A549 (cell line): ENCODE results near the gene NME5.

Experiments
- BHLHE40 ChIP-seq: IDR thresholded peaks from 2 replicates; pipeline ENCODE4 v1.6.1; 2012; ENCODE audit warnings: low read depth, low read length, inconsistent platforms
- ESRRA ChIP-seq: fragments of 150-350 bp; IDR thresholded peaks from 2 replicates; pipeline ENCODE4 v1.6.1; 2014; ENCODE audit warnings: mild to moderate bottlenecking, low read length, borderline replicate concordance
- GATA3 ChIP-seq: IDR thresholded peaks from 2 replicates; pipeline ENCODE4 v1.6.1; 2012; ENCODE audit warnings: borderline replicate concordance
- HDAC2 ChIP-seq: fragments of 200-600 bp; sonication (generic); IDR thresholded peaks from 2 replicates; pipeline ENCODE4 v1.6.1; 2016
- KDM1A ChIP-seq: fragments of 200-600 bp; sonication (generic); IDR thresholded peaks from 2 replicates; pipeline ENCODE4 v1.6.1; 2016; ENCODE audit warnings: low read depth, mild to moderate bottlenecking
- MAX ChIP-seq: IDR thresholded peaks from 2 replicates; pipeline ENCODE4 v1.6.1; 2012
- MAZ ChIP-seq: fragments of 150-350 bp; IDR thresholded peaks from 2 replicates; pipeline ENCODE4 v1.6.1; 2014; ENCODE audit warnings: antibody characterized with exemption, low read depth, low read length, borderline replicate concordance
- POLR2A ChIP-seq: IDR thresholded peaks from 2 replicates; pipeline ENCODE4 v1.6.1; 2012; ENCODE audit warnings: mild to moderate bottlenecking, low read length
- SMC3 ChIP-seq: fragments of >200 bp; sonication (Bioruptor Twin); formaldehyde crosslinking; IDR thresholded peaks from 3 replicates; pipeline ENCODE4 v1.6.1; 2018; ENCODE audit warnings: inconsistent platforms
- TF ChIP-seq, protein P1 (sequence below): fragments of >200 bp; sonication (Bioruptor Twin); formaldehyde crosslinking; IDR thresholded peaks from 3 replicates; pipeline ENCODE4 v1.5.1; 2016
- TF ChIP-seq, protein P2 (sequence below): fragments of 450-650 bp; IDR thresholded peaks from 2 replicates; pipeline ENCODE4 v1.6.1; 2014; ENCODE audit warnings: antibody characterized with exemption
- TF ChIP-seq, protein P3 (sequence below): fragments of 200-600 bp; sonication (generic); IDR thresholded peaks from 2 replicates; pipeline ENCODE4 v1.6.1; 2016; ENCODE audit warnings: antibody characterized with exemption, mild to moderate bottlenecking, moderate library complexity

DNA sequence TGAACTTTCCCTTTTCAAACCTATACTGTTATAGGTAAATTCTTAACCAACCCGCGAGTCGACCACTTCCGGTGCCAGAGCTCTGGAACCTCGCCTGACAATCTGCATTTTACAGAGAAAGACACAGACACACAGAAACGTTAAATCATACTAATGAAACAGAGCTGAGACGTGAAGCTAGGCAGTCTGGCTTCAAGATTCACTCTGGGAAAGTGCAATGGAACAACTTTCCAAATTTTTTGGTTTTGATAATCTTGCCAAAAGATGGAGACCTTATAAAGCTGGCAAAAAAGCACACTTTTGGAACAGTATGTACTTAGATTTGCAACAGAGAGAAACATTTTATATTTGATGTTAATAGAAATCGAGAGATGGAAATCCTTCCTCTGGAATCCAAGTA, 71.3 kb downstream of the NME5 start:
- TF ChIP-seq, protein P1, sequence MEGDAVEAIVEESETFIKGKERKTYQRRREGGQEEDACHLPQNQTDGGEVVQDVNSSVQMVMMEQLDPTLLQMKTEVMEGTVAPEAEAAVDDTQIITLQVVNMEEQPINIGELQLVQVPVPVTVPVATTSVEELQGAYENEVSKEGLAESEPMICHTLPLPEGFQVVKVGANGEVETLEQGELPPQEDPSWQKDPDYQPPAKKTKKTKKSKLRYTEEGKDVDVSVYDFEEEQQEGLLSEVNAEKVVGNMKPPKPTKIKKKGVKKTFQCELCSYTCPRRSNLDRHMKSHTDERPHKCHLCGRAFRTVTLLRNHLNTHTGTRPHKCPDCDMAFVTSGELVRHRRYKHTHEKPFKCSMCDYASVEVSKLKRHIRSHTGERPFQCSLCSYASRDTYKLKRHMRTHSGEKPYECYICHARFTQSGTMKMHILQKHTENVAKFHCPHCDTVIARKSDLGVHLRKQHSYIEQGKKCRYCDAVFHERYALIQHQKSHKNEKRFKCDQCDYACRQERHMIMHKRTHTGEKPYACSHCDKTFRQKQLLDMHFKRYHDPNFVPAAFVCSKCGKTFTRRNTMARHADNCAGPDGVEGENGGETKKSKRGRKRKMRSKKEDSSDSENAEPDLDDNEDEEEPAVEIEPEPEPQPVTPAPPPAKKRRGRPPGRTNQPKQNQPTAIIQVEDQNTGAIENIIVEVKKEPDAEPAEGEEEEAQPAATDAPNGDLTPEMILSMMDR = no peak
- no peak for TF ChIP-seq ESRRA
- no peak for TF ChIP-seq SMC3
- no peak for TF ChIP-seq MAZ
- TF ChIP-seq, protein P2, sequence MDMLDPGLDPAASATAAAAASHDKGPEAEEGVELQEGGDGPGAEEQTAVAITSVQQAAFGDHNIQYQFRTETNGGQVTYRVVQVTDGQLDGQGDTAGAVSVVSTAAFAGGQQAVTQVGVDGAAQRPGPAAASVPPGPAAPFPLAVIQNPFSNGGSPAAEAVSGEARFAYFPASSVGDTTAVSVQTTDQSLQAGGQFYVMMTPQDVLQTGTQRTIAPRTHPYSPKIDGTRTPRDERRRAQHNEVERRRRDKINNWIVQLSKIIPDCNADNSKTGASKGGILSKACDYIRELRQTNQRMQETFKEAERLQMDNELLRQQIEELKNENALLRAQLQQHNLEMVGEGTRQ = no peak
- no peak for TF ChIP-seq HDAC2
- no peak for TF ChIP-seq MAX
- TF ChIP-seq KDM1A = no peak
- TF ChIP-seq POLR2A = no peak
- TF ChIP-seq, protein P3, sequence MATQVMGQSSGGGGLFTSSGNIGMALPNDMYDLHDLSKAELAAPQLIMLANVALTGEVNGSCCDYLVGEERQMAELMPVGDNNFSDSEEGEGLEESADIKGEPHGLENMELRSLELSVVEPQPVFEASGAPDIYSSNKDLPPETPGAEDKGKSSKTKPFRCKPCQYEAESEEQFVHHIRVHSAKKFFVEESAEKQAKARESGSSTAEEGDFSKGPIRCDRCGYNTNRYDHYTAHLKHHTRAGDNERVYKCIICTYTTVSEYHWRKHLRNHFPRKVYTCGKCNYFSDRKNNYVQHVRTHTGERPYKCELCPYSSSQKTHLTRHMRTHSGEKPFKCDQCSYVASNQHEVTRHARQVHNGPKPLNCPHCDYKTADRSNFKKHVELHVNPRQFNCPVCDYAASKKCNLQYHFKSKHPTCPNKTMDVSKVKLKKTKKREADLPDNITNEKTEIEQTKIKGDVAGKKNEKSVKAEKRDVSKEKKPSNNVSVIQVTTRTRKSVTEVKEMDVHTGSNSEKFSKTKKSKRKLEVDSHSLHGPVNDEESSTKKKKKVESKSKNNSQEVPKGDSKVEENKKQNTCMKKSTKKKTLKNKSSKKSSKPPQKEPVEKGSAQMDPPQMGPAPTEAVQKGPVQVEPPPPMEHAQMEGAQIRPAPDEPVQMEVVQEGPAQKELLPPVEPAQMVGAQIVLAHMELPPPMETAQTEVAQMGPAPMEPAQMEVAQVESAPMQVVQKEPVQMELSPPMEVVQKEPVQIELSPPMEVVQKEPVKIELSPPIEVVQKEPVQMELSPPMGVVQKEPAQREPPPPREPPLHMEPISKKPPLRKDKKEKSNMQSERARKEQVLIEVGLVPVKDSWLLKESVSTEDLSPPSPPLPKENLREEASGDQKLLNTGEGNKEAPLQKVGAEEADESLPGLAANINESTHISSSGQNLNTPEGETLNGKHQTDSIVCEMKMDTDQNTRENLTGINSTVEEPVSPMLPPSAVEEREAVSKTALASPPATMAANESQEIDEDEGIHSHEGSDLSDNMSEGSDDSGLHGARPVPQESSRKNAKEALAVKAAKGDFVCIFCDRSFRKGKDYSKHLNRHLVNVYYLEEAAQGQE = no peak
- no peak for TF ChIP-seq BHLHE40
- no peak for TF ChIP-seq GATA3
